ENCODE measurements around the gene TEKT3.

Gene TEKT3

GRCh38 chr17:15263206-15263579 is 78.2 kb downstream of the TEKT3 start:
- H3K27ac ChIP-seq: no peak overlapping the region
- no peak for TF ChIP-seq ZFX (IDR thresholded peaks at IDR 0.05; ENCODE audit: borderline replicate concordance)
- TF ChIP-seq, protein P1, sequence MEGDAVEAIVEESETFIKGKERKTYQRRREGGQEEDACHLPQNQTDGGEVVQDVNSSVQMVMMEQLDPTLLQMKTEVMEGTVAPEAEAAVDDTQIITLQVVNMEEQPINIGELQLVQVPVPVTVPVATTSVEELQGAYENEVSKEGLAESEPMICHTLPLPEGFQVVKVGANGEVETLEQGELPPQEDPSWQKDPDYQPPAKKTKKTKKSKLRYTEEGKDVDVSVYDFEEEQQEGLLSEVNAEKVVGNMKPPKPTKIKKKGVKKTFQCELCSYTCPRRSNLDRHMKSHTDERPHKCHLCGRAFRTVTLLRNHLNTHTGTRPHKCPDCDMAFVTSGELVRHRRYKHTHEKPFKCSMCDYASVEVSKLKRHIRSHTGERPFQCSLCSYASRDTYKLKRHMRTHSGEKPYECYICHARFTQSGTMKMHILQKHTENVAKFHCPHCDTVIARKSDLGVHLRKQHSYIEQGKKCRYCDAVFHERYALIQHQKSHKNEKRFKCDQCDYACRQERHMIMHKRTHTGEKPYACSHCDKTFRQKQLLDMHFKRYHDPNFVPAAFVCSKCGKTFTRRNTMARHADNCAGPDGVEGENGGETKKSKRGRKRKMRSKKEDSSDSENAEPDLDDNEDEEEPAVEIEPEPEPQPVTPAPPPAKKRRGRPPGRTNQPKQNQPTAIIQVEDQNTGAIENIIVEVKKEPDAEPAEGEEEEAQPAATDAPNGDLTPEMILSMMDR (IDR thresholded peaks at IDR 0.05): no peak

DNA sequence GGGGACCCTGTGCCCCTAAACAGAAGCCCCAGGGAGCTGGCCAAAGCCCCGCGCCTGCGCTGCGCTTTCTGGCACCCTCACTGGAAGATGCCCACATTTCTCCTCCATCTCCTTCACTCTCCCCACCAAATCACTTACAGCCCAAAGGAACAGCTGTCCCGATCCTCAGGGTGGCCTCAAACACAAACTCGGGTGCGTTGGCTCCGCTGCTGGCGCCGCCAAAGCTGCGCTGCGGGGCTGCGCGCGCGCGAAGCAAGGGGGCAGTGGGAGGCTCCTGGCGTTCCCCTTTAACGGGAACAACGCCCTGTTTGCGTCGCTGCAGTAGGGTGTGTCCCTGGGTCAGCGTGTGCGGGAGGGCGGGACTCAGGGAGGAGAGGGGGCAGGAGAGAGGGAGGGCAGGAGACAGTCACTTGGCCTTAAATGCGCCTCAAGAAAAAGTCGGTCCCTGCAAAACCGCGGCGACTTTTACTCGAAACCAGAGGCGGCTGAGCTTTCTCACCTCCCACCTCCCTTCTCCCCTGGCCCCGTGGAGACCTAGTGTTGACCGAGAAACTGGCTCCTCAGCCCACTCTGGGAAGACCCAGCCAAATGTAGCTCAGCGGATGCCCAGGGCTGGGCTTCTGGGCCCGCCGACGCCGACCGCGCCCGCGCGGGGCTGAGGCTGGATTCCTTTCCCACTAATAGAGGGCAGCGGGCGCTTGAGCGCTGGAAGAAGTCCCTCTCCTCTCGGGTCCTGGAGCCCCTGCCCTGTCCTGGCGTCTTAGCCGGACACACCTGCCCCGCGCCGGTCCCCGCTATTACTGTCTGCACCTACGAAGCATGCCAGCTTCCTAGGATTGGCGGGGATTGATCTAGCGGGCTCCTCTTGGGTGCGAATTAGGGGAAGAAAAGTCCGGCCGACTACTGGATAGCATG is 78.8 kb downstream of the TEKT3 start:
- no peak overlapping the region for H3K27ac ChIP-seq
- TF ChIP-seq, protein P1 (IDR thresholded peaks at IDR 0.05): no peak
- no peak for TF ChIP-seq ZFX (IDR thresholded peaks at IDR 0.05; ENCODE audit: borderline replicate concordance)

GRCh38 chr17:15261802-15262290 is 79.6 kb downstream of the TEKT3 start:
- H3K27ac ChIP-seq: no peak overlapping the region

DNA sequence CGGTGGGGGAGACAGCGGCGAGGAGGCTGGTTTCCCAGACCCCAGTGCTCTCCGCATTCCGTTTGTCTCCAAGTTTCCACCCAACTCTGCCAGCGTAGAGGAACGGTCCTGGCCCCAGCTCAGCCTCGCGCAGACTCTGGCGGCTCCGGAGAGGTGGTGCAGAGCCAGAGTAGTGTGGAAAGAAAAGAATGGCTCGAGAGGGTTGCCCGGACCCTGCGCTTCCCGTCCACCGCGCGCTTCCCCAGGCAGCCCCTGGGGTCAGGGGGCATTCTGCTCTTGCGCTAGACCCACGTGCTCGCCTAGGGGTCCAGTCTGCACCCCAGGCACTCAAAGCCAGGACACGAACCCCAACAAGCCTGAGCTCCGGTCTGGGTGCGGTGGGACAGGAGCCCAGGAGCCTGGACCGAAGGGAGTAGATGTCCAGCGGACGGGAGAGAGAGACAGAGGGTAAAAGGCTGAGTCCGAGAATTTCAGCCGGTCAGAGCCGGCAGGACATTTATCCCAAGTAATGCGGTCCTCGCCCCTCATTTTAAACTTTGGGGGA is 80.1 kb downstream of the TEKT3 start:
- no peak for TF ChIP-seq ZFX (IDR thresholded peaks at IDR 0.05; ENCODE audit: borderline replicate concordance)
- TF ChIP-seq, protein P1 (IDR thresholded peaks at IDR 0.05): no peak
- H3K27ac ChIP-seq: no peak overlapping the region

More at GRCh38 chr17:15261802-15262290, 79.6 kb downstream of the TEKT3 start:
- TF ChIP-seq, protein P1 (IDR thresholded peaks at IDR 0.05): no peak
- no peak for TF ChIP-seq ZFX (IDR thresholded peaks at IDR 0.05; ENCODE audit: borderline replicate concordance)

DNA sequence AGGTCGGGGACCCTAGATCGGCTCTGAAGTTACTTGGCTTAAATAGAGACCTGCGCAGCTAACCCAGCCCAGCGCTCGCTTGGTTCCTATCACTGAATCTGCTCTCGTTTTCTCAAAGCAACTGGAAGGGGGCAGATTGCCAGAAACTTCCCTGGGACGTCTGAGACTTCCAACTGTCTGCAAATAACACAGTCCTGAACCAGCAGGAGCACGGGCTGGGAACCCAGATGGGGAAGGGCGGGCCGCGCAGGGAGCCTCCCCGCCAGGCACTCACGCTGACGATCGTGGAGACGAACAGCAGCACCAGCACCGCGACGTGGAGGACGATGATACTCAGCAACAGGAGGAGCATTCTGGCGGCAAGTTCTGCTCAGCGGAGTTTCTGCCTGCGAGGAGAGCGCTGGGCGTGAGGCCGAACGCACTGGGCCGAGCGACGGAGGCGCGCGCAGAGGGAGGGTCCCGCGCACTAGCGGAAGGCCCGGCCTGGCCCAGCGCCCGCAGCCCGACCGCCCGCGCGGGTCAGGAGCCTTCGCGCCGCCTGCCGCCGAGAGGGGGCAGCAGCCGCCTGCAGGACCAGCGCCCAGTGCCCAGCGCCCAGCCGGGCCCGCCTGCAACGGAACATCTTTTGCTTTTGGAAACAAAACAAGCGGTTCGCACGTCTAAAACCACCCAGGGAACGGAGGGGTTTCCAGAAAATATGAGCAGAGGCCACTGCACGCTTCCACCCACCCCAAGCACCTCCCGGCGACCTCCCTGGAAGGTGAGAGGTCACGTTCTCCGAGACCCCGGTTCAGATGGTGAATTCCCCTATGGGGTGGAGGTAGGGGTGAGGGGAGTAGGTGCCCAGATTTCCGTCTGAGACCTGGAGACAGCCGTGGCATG is 80.8 kb downstream of the TEKT3 start:
- peak overlapping the region; percentile 47; the same call in 1 of the 2 replicates for H3K27ac ChIP-seq

GRCh38 chr17:15257796-15258512 is 83.4 kb downstream of the TEKT3 start:
- H3K27ac ChIP-seq: no peak overlapping the region
- no peak for TF ChIP-seq ZFX (IDR thresholded peaks at IDR 0.05; ENCODE audit: borderline replicate concordance)

More for the DNA sequence above, 80.8 kb downstream of the TEKT3 start:
- TF ChIP-seq ZFX (IDR thresholded peaks at IDR 0.05; ENCODE audit: borderline replicate concordance): no peak
- TF ChIP-seq, protein P1 (IDR thresholded peaks at IDR 0.05): peak; percentile 93
